HG02852 (cell line): Measurements from ENCODE around the gene IL17RB.

Source experiments
- ATAC-seq: cut with Tn5 transposase; IDR thresholded peaks from one replicate; pipeline ENCODE4 v1.9.1; 2021; ENCODE audit warnings: mild to moderate bottlenecking, moderate library complexity; ENCODE audit not compliant: unreplicated experiment

The IL17RB gene

GRCh38 chr3:53902067-53902466, 55.7 kb downstream of the IL17RB start:
- no peak for ATAC-seq

GRCh38 chr3:53902711-53903110, 56.3 kb downstream of the IL17RB start:
- ATAC-seq: no peak

GRCh38 chr3:53913401-53913800, 67.0 kb downstream of the IL17RB start:
- ATAC-seq: no peak
